GM21526 (cell line): ENCODE data around the gene PNN.
"Not testable (repeated sequence)": the region's sequence is repeated elsewhere in the genome, so short reads cannot be mapped to it uniquely, and the experiment has no call there.

Source experiments
- ATAC-seq: cut with Tn5 transposase; IDR thresholded peaks from one replicate; pipeline ENCODE4 v1.9.1; 2021; ENCODE audit warnings: moderate library complexity; ENCODE audit not compliant: unreplicated experiment, low FRiP score

The PNN gene

DNA sequence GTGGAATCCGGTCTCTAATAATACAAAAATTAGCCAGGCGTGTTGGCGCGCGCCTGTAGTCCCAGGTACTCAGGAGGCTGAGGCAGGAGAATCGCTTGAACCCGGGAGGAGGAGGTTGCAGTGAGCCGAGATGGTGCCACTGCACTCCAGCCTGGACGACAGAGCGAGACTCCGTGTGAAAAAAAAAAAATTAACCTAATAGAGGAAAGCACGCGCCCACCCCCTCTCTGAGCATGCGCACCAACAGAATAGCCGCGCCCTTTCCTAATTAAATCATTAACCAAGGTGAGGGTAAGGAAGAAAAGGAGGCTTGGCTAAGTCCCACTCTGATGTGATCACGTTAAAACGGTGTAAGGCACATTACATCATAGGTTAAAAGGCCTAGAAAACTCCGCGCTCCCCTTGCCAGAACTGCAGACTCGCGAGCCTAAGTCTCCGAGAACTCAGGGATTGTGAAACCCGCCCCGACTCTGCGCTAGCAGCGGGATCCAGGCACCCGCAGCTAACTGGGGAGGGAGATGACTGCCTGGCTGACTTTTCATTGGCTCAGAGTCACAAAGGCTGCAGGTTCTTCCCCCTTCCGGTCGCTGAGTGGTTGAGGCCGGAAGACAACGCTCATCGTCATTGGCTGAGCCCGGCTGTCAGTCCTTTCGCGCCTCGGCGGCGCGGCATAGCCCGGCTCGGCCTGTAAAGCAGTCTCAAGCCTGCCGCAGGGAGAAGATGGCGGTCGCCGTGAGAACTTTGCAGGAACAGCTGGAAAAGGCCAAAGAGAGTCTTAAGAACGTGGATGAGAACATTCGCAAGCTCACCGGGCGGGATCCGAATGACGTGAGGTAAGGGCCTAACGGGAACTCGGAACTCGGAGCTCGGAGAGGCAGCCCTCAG is at the start of gene PNN:
Gene PNN (plus strand): TSS at position 695 of the 885 bp plus-strand sequence. CDS start 26 bp downstream, at position 721.
- peak; percentile 90 for ATAC-seq

- ATAC-seq, result not testable (repeated sequence)
These were observed 37.2 kb upstream of the PNN start for GRCh38 chr14:39137835-39138234.

- no peak for ATAC-seq
These were observed 36.6 kb upstream of the PNN start for GRCh38 chr14:39138440-39138839.

GRCh38 chr14:39140170-39140569 is 34.9 kb upstream of the PNN start:
- ATAC-seq, result no peak

GRCh38 chr14:39141623-39142022 is 33.4 kb upstream of the PNN start:
- not testable (repeated sequence) for ATAC-seq

GRCh38 chr14:39143226-39143625 is 31.8 kb upstream of the PNN start:
- ATAC-seq, result not testable (repeated sequence)

DNA sequence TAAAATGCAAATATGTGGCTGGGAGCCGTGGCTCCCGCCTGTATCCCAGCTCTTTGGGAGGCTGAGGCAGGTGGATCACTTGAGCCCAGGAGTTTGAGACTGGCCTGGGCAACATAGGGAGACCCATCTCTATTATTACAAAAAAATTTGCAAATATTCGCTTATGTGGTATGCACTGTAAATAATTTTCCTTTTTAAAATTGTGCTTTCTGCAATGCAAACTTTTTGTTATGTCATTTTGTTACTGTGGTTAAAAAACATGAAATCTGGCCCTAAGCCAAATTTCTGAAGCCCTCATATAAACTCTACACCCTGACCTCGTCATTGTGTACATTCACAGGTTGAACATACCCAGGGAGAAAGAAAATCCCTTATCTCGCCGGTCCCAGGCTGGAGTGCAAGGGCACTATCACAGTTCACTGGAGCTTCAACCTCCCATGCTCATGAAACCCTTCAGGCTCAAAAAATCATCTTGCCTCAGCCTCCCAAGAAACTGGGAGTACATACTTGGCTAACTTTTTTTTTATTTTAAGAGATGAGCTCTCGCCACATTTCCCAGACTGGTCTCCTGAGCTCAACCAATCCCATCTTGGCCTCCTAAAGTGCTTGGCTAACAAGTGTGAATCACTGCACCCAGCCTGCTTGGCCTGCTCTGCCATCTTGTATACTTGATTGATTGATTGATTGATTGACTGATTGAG is 29.6 kb upstream of the PNN start:
- ATAC-seq, result no peak

DNA sequence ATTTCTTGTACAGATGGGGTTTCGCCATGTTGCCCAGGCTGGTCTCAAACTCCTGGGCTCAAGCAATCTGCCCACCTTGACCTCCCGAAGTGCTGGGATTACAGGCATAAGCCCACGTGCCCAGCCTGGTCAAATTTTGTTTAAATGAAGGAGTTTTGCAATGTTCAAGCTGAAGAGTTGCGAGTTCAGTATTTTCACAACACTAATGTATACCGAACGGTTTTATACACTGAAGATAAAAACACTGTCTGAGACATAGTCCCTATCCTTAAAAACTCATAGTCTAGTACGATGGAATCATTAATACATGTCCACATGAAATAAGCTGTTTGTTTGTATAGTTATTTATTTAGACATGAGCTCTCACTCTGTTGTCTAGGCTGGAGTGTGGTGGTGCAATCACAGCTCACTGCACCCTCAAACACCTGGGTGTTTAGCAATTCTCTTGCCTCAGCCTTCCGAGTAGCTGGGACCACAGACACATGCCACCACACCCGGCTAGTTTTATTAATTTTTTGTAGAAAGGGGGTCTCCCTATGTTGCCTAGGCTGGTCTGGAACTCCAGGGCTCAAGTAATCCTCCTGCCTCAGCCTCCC is 20.4 kb upstream of the PNN start:
- no peak for ATAC-seq

DNA sequence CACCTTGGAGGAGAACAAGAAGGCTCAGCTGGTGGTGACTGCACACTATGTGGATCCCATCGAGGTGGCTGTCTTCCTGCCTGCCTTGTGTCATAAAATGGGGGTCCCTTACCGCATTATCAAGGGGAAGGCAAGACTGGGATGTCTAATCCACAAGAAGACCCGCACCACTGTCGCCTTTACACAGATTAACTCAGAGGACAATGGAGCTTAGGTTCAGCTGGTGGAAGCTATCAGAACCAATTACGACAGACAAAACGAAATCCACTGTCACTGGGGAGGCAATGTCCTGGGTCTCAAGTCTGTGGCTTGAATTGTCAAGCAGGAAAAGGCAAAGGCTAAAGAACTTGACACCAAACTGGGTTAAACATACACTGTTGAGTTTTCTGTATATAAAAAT is 17.6 kb upstream of the PNN start:
- ATAC-seq, result no peak

DNA sequence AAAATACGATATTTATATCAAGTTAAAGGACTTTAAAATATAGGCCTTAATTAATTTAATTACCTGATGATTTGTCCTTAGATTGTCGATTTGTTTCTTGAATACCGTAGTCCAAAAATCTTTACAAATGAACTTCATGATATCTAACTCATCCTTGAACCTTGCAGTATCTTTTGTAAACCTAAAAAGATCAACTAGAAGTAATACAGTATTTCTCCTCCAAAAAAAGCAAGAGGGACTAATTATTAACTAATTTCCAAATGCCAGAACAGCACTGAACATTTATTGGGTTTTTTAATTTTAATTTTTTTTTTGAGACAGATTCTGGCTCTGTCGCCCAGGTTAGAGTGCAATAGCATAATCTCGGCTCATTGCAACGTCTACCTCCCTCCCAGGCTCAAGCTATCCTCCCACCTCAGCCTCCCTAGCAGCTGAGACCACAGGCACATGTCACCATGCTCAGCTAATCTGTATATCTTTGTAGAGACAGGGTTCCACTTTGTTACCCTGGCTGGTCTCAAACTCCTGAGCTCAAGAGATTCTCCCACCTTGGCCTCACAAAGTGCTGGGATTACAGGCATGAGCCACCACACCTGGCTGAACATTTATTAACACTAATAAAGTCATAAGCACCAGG is 16.7 kb upstream of the PNN start:
- ATAC-seq, result no peak

GRCh38 chr14:39160494-39160893 is 14.6 kb upstream of the PNN start:
- no peak for ATAC-seq

DNA sequence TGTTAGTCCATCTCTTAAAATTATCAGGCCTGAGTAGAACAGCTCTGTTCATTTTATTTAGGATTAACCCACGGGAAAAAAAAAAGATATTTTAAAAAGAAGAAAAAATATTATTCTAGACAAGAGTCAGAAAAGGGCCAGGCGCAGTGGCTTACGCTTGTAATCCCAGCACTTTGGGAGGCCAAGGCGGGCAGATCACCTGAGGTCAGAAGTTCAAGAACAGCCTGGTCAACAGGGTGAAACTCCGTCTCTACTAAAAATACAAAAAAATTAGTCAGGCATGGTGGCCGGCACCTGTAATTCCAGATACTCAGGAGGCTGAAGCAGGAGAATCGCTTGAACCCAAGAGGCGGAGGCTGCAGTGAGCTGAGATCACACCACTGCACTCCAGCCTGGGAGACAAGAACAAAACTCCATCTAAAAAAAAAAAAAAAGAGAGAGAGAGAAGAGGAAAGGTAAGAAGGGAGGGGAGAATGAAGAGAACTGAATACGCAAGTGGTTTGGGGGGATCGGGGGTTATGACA is 7.2 kb upstream of the PNN start:
- ATAC-seq, result not testable (repeated sequence)

- ATAC-seq, result no peak
These were observed 6.5 kb upstream of the PNN start for GRCh38 chr14:39168591-39168990.

DNA sequence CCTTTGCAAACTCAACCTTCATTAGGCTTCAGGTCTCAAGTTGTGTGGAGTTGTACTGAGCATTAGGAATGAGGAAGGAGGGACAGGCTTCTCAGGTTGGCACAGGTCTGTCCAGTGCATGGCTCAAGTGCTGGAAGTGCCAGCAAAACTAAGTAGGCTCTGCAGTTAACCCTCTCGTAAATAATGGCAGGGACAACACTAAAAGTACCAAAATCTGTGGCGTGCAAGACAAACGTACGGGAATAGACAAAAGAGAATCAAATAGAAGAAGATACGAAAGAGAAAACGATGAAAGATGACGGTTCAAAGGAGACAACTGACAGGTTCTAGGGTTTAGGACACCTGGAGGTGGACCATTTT is 5.5 kb upstream of the PNN start:
- no peak for ATAC-seq

DNA sequence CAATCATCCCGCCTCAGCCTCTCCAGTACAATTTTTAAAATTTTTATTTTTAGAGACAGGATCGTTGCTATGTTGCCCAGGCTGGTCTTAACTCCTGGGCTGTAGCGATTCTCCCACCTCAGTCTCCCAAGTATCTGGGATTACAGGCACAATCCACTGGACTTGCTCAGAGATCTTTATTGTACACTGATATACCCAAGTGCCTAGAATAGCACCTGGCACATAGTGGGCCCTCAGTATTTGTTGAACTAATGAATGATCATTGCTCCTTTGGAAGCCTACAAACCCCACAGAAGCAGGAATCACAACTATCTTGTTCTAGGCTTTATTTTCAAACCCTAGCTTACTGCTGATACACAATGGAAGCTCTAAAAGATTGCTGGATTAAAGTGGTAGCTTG is 1.9 kb upstream of the PNN start:
- no peak for ATAC-seq

- ATAC-seq, result peak; percentile 5
These were observed 600 bp downstream of the PNN start for GRCh38 chr14:39175445-39176262.

- no peak for ATAC-seq
These were observed 1.5 kb downstream of the PNN start for GRCh38 chr14:39176263-39177167.

GRCh38 chr14:39177168-39177545 is 2.1 kb downstream of the PNN start:
- no peak for ATAC-seq

DNA sequence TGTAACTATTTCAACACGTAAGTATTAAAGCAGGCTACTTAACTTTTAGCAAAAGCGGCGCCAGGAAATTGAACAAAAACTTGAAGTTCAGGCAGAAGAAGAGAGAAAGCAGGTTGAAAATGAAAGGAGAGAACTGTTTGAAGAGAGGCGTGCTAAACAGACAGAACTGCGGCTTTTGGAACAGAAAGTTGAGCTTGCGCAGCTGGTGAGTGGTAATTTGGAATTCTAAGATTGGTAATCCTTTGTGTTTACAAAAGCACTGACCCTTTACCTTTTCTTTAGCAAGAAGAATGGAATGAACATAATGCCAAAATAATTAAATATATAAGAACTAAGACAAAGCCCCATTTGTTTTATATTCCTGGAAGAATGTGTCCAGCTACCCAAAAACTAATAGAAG is 4.0 kb downstream of the PNN start:
- ATAC-seq, result no peak
